ENCODE results near the gene CFAP74.
A peak's percentile ranks its signal among the peaks of the same experiment; 100 is the strongest.

GRCh38 chr1:1955621-1956094, 47.9 kb downstream of the CFAP74 start:
- peak; percentile 89 for TF ChIP-seq TFAP4 (IDR thresholded peaks at IDR 0.05; ENCODE audit: borderline replicate concordance, low read depth)
- no peak; the same call in 1 of the 2 replicates for TF ChIP-seq CTCF (CRISPR knock-in tag; IDR thresholded peaks at IDR 0.05)
- no peak for TF ChIP-seq NFYB (CRISPR knock-in tag; IDR thresholded peaks at IDR 0.05)
- no peak for TF ChIP-seq CHD4 (IDR thresholded peaks at IDR 0.05; ENCODE audit: borderline replicate concordance, low read length)
- TF ChIP-seq RORA (CRISPR knock-in tag; IDR thresholded peaks at IDR 0.05), result no peak
- TF ChIP-seq, protein P1, sequence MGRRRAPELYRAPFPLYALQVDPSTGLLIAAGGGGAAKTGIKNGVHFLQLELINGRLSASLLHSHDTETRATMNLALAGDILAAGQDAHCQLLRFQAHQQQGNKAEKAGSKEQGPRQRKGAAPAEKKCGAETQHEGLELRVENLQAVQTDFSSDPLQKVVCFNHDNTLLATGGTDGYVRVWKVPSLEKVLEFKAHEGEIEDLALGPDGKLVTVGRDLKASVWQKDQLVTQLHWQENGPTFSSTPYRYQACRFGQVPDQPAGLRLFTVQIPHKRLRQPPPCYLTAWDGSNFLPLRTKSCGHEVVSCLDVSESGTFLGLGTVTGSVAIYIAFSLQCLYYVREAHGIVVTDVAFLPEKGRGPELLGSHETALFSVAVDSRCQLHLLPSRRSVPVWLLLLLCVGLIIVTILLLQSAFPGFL (CRISPR knock-in tag; IDR thresholded peaks at IDR 0.05), result no peak
- TF ChIP-seq, protein P2, sequence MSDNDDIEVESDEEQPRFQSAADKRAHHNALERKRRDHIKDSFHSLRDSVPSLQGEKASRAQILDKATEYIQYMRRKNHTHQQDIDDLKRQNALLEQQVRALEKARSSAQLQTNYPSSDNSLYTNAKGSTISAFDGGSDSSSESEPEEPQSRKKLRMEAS (IDR thresholded peaks at IDR 0.05), result peak; percentile 42
- no peak for TF ChIP-seq HNRNPK (IDR thresholded peaks at IDR 0.05; ENCODE audit: low read depth, low read length, poor library complexity, severe bottlenecking)
- no peak for TF ChIP-seq SMARCC2 (IDR thresholded peaks at IDR 0.05)
- no peak for TF ChIP-seq EZH2 (conservative IDR thresholded peaks at IDR 0.05; ENCODE audit: low read depth, low read length)
- no peak for TF ChIP-seq NFIC (IDR thresholded peaks at IDR 0.05; ENCODE audit: low read length)
- TF ChIP-seq KLF13 (CRISPR knock-in tag; IDR thresholded peaks at IDR 0.05), result no peak

Data from HepG2 (cell line).